Kidney epithelial cell (primary cell): ENCODE results near the gene IFIT1B. TPM values are rescaled to one million over a fixed set of nuclear protein-coding genes. Genes with fewer than 3 reads are reported as not detected.
A peak's percentile ranks its signal among the peaks of the same experiment; 100 is the strongest.

ENCODE experiments used
- DNase-seq: peaks from one replicate; pipeline ENCODE4 v3.0.0-alpha.2; 2010; ENCODE audit warnings: low read depth
- H3K27me3 ChIP-seq: 2 replicates; pipeline ENCODE4 v1.6.0; 2011; ENCODE audit warnings: low read length; ENCODE audit not compliant: control insufficient read depth, insufficient read depth
- H3K36me3 ChIP-seq: 2 replicates; pipeline ENCODE4 v1.5.1; 2011; ENCODE audit warnings: low read length; ENCODE audit not compliant: control insufficient read depth, insufficient read depth
- H3K4me3 ChIP-seq: 2 replicates; pipeline ENCODE4 v1.5.1; 2011; ENCODE audit warnings: low read depth, mild to moderate bottlenecking, control low read depth, low read length
- total RNA-seq: library from RNA; depleted of rRNA; stranded (reverse); fragments of >200 nt; gene quantifications from 2 replicates; pipeline ENCODE4 v1.2.3, GENCODE V29; 2015
- TF ChIP-seq, protein P1 (sequence below): IDR thresholded peaks from 2 replicates; pipeline ENCODE4 v1.5.1; 2011; ENCODE audit warnings: mild to moderate bottlenecking, moderate library complexity, low read length, control low read depth, inconsistent platforms; ENCODE audit not compliant: insufficient read depth, poor library complexity, severe bottlenecking

The IFIT1B gene
- total RNA-seq, 1 donor from 2014 or later: not detected

DNA sequence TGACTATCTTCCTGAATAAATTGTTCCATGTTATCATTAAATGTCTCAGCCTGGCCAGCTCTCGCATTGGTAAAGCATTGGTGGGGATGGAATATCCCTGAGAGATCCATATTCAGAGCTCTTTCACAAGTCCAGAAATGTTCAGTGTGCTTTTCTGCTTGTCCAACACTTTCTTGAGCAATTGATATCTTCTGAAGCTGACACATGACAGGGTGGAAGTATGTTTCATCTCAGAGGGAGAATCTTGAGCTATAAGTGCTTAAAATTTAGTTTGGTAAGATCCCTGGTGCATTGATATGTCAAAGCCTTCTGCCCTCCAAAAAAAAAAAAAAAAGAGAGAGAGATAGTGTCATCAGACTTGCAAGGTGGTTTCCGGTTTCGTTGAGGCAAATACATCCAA is 42.6 kb upstream of the IFIT1B start:
- Histone ChIP-seq H3K27me3 (no peaks in the 10 kb centered on the region), H3K36me3 (no peaks in the 10 kb centered on the region), H3K4me3 (no peak overlapping the region)
- DNase-seq: no peak
- TF ChIP-seq, protein P1, sequence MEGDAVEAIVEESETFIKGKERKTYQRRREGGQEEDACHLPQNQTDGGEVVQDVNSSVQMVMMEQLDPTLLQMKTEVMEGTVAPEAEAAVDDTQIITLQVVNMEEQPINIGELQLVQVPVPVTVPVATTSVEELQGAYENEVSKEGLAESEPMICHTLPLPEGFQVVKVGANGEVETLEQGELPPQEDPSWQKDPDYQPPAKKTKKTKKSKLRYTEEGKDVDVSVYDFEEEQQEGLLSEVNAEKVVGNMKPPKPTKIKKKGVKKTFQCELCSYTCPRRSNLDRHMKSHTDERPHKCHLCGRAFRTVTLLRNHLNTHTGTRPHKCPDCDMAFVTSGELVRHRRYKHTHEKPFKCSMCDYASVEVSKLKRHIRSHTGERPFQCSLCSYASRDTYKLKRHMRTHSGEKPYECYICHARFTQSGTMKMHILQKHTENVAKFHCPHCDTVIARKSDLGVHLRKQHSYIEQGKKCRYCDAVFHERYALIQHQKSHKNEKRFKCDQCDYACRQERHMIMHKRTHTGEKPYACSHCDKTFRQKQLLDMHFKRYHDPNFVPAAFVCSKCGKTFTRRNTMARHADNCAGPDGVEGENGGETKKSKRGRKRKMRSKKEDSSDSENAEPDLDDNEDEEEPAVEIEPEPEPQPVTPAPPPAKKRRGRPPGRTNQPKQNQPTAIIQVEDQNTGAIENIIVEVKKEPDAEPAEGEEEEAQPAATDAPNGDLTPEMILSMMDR: no peak

- Histone ChIP-seq H3K27me3 (no peaks in the 10 kb centered on the region), H3K4me3 (no peak overlapping the region), H3K36me3 (no peaks in the 10 kb centered on the region)
- TF ChIP-seq, protein P1: no peak
- no peak for DNase-seq
Observed at GRCh38 chr10:89336241-89336640, 41.6 kb upstream of the IFIT1B start.

GRCh38 chr10:89337484-89337883 is 40.4 kb upstream of the IFIT1B start:
- H3K36me3 ChIP-seq: no peaks in the 10 kb centered on the region
- no peak overlapping the region for H3K4me3 ChIP-seq
- TF ChIP-seq, protein P1: no peak
- no peaks in the 10 kb centered on the region for H3K27me3 ChIP-seq
- peak; percentile 70 for DNase-seq

DNA sequence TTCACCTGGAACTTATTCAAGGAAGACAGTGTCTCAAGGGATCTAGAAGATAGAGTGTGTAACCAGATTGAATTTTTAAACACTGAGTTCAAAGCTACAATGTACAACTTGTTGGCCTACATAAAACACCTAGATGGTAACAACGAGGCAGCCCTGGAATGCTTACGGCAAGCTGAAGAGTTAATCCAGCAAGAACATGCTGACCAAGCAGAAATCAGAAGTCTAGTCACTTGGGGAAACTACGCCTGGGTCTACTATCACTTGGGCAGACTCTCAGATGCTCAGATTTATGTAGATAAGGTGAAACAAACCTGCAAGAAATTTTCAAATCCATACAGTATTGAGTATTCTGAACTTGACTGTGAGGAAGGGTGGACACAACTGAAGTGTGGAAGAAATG is 39.1 kb upstream of the IFIT1B start:
- no peak for DNase-seq
- no peaks in the 10 kb centered on the region for H3K36me3 ChIP-seq
- TF ChIP-seq, protein P1: no peak
- no peaks in the 10 kb centered on the region for H3K27me3 ChIP-seq
- no peak overlapping the region for H3K4me3 ChIP-seq

- TF ChIP-seq, protein P1: no peak
Observed at GRCh38 chr10:89339875-89340274, 38.0 kb upstream of the IFIT1B start.

DNA sequence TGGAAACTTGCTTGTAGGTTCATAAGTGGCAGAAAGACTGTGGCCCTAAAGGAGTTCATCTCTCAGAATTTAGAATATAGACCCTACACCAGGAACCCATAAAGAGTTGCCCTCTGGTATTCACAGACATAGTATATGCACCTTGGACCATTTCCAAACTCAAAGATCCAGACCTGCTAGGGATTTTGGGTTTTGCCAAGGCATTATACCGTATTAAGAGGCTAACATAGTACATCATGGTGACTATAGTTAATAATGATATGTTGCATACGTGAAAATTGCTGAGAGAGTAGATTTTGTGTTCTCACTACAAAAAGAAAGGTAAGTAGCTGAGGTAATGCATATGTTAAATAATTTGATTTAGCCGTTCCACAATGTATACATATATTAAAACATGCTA is 36.2 kb upstream of the IFIT1B start:
- Histone ChIP-seq H3K27me3 (no peaks in the 10 kb centered on the region), H3K4me3 (no peak overlapping the region), H3K36me3 (no peaks in the 10 kb centered on the region)
- DNase-seq: no peak
- TF ChIP-seq, protein P1: no peak

More at GRCh38 chr10:89339875-89340274, 38.0 kb upstream of the IFIT1B start:
- H3K27me3 ChIP-seq: no peaks in the 10 kb centered on the region
- H3K4me3 ChIP-seq: no peak overlapping the region
- H3K36me3 ChIP-seq: no peaks in the 10 kb centered on the region
- DNase-seq: no peak
